ENCODE data around the gene KCNJ6. TPM values are rescaled to one million over a fixed set of nuclear protein-coding genes. Genes with fewer than 3 reads are reported as not detected.
"Not testable (repeated sequence)": the region's sequence is repeated elsewhere in the genome, so short reads cannot be mapped to it uniquely, and the experiment has no call there.

Gene KCNJ6
- total RNA-seq, 1 donor: under 0.01 TPM

- no peak overlapping the region for H3K4me3 ChIP-seq (ENCODE audit: low read length)
- H3K27me3 ChIP-seq (ENCODE audit: insufficient read depth, low read length): no peaks in the 10 kb centered on the region
- no peaks in the 10 kb centered on the region for H3K4me1 ChIP-seq (ENCODE audit: insufficient read depth, low read length)
- H3K9me3 ChIP-seq (ENCODE audit: low read depth, low read length): no peaks in the 10 kb centered on the region
These were observed 150.9 kb downstream of the KCNJ6 start for GRCh38 chr21:37765221-37765900.

DNA sequence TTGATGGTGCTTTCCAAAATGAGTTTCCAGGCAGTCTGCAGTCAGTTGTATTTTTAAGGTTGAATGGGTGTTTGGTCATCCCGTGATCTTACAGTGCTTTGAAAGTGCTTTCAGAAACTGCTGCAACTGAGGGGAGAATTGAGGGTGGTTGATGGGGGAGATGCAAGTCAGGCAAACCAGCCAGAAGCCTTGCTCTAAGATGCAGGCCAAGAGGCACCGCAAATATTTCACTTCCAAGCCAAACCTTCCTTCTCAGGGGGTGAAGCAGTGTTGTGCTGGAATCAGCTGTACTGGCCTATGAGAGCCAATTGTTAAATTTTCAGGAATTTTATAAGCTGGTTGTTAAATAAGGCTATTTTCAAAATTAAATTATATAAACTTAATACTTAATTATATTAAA is 151.6 kb downstream of the KCNJ6 start:
- Histone ChIP-seq H3K9me3 (ENCODE audit: low read depth, low read length) (no peaks in the 10 kb centered on the region), H3K4me1 (ENCODE audit: insufficient read depth, low read length) (no peaks in the 10 kb centered on the region), H3K27me3 (ENCODE audit: insufficient read depth, low read length) (no peaks in the 10 kb centered on the region), H3K4me3 (ENCODE audit: low read length) (no peak overlapping the region)

GRCh38 chr21:37763298-37763697 is 153.0 kb downstream of the KCNJ6 start:
- Histone ChIP-seq H3K9me3 (ENCODE audit: low read depth, low read length) (no peaks in the 10 kb centered on the region), H3K4me1 (ENCODE audit: insufficient read depth, low read length) (no peaks in the 10 kb centered on the region), H3K4me3 (ENCODE audit: low read length) (no peak overlapping the region), H3K27me3 (ENCODE audit: insufficient read depth, low read length) (no peaks in the 10 kb centered on the region)

GRCh38 chr21:37762606-37763005 is 153.7 kb downstream of the KCNJ6 start:
- Histone ChIP-seq H3K4me1 (ENCODE audit: insufficient read depth, low read length) (no peaks in the 10 kb centered on the region), H3K4me3 (ENCODE audit: low read length) (no peak overlapping the region), H3K27me3 (ENCODE audit: insufficient read depth, low read length) (no peaks in the 10 kb centered on the region), H3K9me3 (ENCODE audit: low read depth, low read length) (no peaks in the 10 kb centered on the region)

DNA sequence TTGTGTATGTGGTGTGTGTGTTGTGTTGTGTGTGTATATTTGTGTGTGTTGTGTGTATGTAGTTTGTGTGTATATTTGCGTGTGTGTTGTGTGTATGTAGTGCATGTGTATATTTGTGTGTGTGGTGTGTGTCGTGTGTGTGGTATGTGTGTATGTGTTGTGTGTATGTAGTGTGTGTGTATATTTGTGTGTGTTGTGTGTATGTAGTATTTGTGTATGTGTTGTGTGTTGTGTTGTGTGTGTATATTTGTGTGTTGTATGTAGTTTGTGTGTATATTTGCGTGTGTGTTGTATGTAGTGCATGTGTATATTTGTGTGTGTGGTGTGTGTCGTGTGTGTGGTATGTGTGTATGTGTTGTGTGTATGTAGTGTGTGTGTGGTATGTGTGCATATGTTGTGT is 154.9 kb downstream of the KCNJ6 start:
- not testable (repeated sequence) for H3K9me3 ChIP-seq (ENCODE audit: low read depth, low read length); H3K4me1 ChIP-seq (ENCODE audit: insufficient read depth, low read length); H3K27me3 ChIP-seq (ENCODE audit: insufficient read depth, low read length); H3K4me3 ChIP-seq (ENCODE audit: low read length)

GRCh38 chr21:37759777-37760176 is 156.5 kb downstream of the KCNJ6 start:
- Histone ChIP-seq H3K4me3 (ENCODE audit: low read length) (no peak overlapping the region), H3K4me1 (ENCODE audit: insufficient read depth, low read length) (no peaks in the 10 kb centered on the region), H3K27me3 (ENCODE audit: insufficient read depth, low read length) (no peaks in the 10 kb centered on the region), H3K9me3 (ENCODE audit: low read depth, low read length) (no peaks in the 10 kb centered on the region)

DNA sequence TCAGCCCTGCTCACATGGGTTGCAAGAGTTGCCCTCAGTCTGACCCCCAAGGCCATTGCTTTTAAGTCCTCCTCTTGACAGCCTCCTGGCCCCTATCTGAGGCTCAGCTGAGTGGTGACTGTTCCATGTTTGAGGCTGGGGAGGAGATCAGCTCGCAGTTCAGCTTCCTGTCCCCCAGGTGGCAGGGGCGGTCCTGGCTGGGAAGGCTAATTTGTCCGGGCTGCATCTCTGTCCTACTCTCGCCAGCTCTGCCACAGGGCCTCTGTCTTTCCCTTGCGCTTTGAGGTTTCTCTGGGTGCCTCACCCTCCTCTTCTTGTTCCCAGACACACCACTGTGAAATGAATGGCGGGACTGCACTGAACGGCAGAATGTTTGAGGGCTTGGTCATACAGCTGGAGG is 157.3 kb downstream of the KCNJ6 start:
- Histone ChIP-seq H3K4me3 (ENCODE audit: low read length) (no peak overlapping the region), H3K4me1 (ENCODE audit: insufficient read depth, low read length) (no peaks in the 10 kb centered on the region), H3K27me3 (ENCODE audit: insufficient read depth, low read length) (no peaks in the 10 kb centered on the region), H3K9me3 (ENCODE audit: low read depth, low read length) (no peaks in the 10 kb centered on the region)

GRCh38 chr21:37757606-37758376 is 158.5 kb downstream of the KCNJ6 start:
- Histone ChIP-seq H3K27me3 (ENCODE audit: insufficient read depth, low read length) (no peaks in the 10 kb centered on the region), H3K4me1 (ENCODE audit: insufficient read depth, low read length) (no peaks in the 10 kb centered on the region), H3K9me3 (ENCODE audit: low read depth, low read length) (no peaks in the 10 kb centered on the region), H3K4me3 (ENCODE audit: low read length) (no peak overlapping the region)

DNA sequence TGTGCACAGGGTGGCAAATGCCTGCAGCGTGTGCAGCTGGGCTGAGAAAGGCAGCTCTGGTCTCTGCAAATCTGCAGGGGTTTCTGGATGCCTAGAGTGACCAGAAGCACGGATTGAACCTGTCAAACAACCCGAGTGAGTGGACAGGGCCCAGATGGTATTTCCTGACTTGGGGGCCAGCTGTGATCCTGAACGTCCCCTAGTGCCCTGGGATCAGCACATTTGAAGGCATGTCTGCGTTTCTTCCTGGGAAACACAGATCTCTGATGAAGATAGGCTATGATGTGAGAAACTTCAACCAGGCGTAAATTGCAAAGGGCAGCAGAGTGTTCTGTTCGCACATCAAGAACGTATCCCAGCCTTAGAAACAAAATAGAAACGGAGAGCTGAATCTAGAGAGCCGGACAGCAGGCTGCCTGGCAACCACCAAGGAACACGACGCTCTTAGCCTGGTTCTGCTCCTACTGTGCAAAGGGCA is 163.1 kb downstream of the KCNJ6 start:
- Histone ChIP-seq H3K4me3 (ENCODE audit: low read length) (no peak overlapping the region), H3K27me3 (ENCODE audit: insufficient read depth, low read length) (no peaks in the 10 kb centered on the region), H3K4me1 (ENCODE audit: insufficient read depth, low read length) (no peaks in the 10 kb centered on the region), H3K9me3 (ENCODE audit: low read depth, low read length) (no peaks in the 10 kb centered on the region)

DNA sequence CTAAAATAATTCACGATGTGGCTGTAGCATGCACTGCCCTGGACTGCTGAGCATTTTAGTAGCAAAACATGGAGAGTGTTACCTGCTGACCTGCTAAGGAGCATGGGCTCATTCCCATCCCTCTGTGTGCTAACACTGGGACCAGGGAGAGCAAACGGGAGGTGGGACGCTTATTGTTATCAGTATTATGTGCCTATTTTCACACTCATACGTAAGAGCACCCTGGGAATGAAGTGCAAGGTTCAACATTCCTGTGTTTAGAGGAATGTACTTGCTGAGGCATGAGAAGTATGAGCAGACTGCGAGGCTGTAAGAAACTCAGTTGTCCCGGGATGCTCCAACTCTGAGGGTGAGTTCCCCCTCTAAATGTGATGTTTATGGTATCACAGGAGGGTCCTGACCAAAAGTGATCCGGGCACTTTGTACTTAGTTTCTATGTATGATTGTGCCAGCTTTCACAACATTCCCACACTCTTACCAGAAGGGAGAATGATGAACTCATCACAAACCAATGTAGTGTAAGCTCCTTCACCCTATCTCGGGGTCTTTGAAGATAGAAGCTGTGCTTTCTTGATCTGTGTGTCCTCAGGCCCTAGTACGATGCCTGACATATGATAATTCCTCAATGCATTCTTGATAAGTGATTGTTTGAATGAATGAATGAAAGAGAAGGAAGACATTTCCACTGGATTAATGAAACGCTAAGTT is 164.8 kb downstream of the KCNJ6 start:
- H3K4me1 ChIP-seq (ENCODE audit: insufficient read depth, low read length): no peaks in the 10 kb centered on the region
- no peaks in the 10 kb centered on the region for H3K9me3 ChIP-seq (ENCODE audit: low read depth, low read length)
- no peaks in the 10 kb centered on the region for H3K27me3 ChIP-seq (ENCODE audit: insufficient read depth, low read length)
- no peak overlapping the region for H3K4me3 ChIP-seq (ENCODE audit: low read length)

DNA sequence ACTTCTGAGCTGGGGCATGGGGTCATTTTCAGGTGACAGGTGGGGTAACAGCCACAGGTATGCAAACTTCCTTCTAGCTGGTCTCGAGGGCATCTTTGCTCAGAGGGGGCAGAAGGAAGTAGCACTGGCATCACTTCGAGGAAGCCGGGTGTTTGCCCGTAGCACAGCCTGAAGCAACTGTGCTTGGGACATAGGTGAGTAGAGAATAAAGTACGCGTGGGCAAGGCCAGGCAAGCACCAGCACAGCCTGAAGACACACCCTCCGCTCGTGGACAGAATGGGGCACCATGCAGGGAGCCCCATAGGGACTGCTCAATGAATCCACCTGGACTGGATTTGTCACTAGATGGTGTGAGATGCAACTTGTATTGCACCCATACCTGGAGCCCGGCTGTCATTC is 167.1 kb downstream of the KCNJ6 start:
- Histone ChIP-seq H3K4me1 (ENCODE audit: insufficient read depth, low read length) (no peaks in the 10 kb centered on the region), H3K4me3 (ENCODE audit: low read length) (no peak overlapping the region), H3K9me3 (ENCODE audit: low read depth, low read length) (no peaks in the 10 kb centered on the region), H3K27me3 (ENCODE audit: insufficient read depth, low read length) (no peaks in the 10 kb centered on the region)

DNA sequence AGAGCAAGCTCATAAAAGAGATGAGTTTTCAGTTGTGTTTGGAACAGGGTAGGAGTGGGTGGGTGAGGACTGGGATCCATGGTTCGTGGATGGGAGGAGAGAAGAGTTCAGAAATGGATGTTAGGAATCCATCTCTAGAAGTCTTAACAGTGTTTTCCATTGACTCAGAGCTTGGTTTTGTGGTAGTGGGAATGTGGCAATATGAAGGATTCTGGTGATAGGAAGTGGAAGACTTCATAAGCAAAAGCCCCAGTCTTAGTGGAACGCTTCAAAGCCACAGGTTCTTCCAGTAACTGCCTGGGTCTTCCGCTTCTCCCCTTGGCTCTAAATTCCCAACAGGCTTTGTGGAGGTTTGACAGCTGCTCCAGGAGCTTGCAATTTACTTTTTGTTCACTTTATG is 167.9 kb downstream of the KCNJ6 start:
- H3K27me3 ChIP-seq (ENCODE audit: insufficient read depth, low read length): no peaks in the 10 kb centered on the region

GRCh38 chr21:37746849-37747248 is 169.4 kb downstream of the KCNJ6 start:
- H3K4me1 ChIP-seq (ENCODE audit: insufficient read depth, low read length): no peaks in the 10 kb centered on the region
- no peaks in the 10 kb centered on the region for H3K27me3 ChIP-seq (ENCODE audit: insufficient read depth, low read length)
- H3K9me3 ChIP-seq (ENCODE audit: low read depth, low read length): no peaks in the 10 kb centered on the region
- no peak overlapping the region for H3K4me3 ChIP-seq (ENCODE audit: low read length)

More for the DNA sequence above, 167.9 kb downstream of the KCNJ6 start:
- Histone ChIP-seq H3K4me1 (ENCODE audit: insufficient read depth, low read length) (no peaks in the 10 kb centered on the region), H3K4me3 (ENCODE audit: low read length) (no peak overlapping the region), H3K9me3 (ENCODE audit: low read depth, low read length) (no peaks in the 10 kb centered on the region)

DNA sequence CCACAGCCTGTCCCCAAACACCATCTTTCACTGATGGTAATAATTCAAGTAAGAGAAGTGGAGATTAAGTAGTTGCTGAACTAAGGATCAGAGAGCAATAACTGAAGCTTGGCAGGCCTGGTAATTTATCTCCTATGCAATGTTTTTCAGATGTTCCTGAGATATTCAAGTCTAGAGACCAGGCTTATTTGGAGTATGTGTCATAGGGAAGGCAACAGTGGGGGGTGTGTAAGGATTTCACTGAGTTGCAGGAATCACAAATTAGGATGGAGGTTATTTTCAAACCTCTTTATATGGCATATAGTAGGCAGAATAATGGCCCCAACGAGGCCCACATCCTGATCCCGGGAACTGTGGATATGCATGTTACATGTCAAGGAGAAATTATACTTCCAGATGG is 171.7 kb downstream of the KCNJ6 start:
- H3K4me3 ChIP-seq (ENCODE audit: low read length): no peak overlapping the region
- H3K9me3 ChIP-seq (ENCODE audit: low read depth, low read length): no peaks in the 10 kb centered on the region
- no peaks in the 10 kb centered on the region for H3K27me3 ChIP-seq (ENCODE audit: insufficient read depth, low read length)
- H3K4me1 ChIP-seq (ENCODE audit: insufficient read depth, low read length): no peaks in the 10 kb centered on the region

DNA sequence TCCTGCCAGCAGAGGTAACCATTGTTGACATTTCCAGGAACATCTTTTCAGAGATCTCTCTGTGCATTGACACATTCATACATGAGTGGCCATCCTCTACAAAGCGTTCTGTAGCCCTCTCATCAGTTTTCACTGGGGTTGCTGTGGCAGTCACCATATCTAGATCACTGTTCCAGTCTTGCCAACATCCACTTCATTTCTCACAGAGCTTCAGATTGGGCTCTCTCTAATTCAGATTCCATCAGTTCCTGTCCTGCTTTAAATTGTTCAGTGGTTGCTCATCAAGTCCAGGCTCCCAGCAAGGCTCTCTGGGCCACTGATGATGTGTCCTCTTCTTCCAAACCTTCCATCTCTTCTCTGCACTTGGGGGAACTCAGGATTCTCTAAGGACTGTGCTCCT is 173.7 kb downstream of the KCNJ6 start:
- H3K4me1 ChIP-seq (ENCODE audit: insufficient read depth, low read length): no peaks in the 10 kb centered on the region
- no peaks in the 10 kb centered on the region for H3K9me3 ChIP-seq (ENCODE audit: low read depth, low read length)
- H3K4me3 ChIP-seq (ENCODE audit: low read length): no peak overlapping the region
- no peaks in the 10 kb centered on the region for H3K27me3 ChIP-seq (ENCODE audit: insufficient read depth, low read length)
